Activated CD8-positive, alpha-beta memory T cell treated with anti-CD3 and anti-CD28 coated beads for 36 hours (primary cell): Measurements from ENCODE around the gene DDX23. TPM values are rescaled to one million over a fixed set of nuclear protein-coding genes. Genes with fewer than 3 reads are reported as not detected.
"Not testable (repeated sequence)": the region's sequence is repeated elsewhere in the genome, so short reads cannot be mapped to it uniquely, and the experiment has no call there.

ENCODE experiments used
- CTCF ChIA-PET: fragments of 350-600 bp; sonication (Branson Sonifier 250); formaldehyde crosslinking; loops from one replicate; lab custom pipeline; 2021; ENCODE audit warnings: antibody characterized with exemption; lab: Charles Lee
- POLR2A ChIA-PET: fragments of 350-600 bp; sonication (Branson Sonifier 250); formaldehyde crosslinking; loops from one replicate; lab custom pipeline; 2021; ENCODE audit warnings: antibody characterized with exemption; lab: Charles Lee
- total RNA-seq, 2 experiments: library from RNA; stranded (reverse); gene quantifications; one replicate each; pipeline ENCODE4 v1.2.3, GENCODE V29; 2021

DDX23 gene
- 100 to 1,000 TPM; 131 to 132 TPM for total RNA-seq

DNA sequence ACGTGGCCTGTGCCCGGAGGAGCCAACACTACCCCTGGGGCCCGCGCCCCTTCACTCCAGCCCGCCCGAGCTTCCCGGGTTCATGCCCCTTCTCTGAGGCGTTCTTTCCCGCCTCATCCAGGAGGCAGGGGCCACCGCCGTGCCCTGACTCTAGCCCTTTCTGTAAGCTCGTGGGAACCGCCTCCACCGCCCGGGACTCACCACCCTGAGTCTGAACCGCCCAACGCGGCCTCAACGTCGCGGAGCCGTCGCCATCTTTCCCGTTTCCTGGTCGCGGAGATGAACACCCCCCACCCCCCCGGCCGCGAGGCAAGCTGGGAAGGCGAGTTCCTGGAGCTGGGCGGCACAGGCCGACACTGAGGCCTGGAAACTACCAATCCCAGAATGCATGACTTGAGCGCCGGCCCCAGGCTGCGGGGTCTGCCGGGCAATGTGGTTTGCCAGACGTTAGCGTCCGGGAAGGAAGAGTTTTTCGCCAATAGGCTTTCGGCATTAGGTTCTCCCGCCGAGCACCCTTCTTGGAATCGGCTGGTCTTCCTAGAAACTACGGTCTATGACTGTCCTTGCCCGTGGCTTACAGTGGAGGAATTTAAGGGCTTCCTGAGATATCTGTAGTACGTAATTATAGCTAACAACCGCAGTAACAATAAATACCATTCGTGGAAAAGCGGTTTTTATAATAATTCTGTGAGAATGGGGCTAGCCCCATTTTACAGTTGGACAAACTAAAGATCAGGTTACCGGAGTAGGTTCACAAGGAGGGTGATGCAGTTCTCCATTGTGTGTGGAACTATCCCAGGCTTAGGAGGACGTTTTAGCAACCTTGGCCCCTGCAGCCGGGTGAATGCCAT is at the start of gene DDX23:
TSS of gene DDX23 (minus strand) at position 281 of the 851 bp plus-strand sequence. CDS start 6,381 bp downstream, outside the sequence.
- ChIA-PET CTCF (interaction anchor here (0.6 to 5.7 kb wide), 28 partner anchors 15 to 1042 kb away, joined by 3 to 75 read pairs (median 5); partner anchors contain the start of genes ARF3, RND1 and WNT1), POLR2A (interaction anchor here (0.6 to 2.5 kb wide), 16 partner anchors 13 to 818 kb away, joined by 3 to 19 read pairs (median 4); partner anchors contain the start of genes FKBP11, RHEBL1 and RND1)

DNA sequence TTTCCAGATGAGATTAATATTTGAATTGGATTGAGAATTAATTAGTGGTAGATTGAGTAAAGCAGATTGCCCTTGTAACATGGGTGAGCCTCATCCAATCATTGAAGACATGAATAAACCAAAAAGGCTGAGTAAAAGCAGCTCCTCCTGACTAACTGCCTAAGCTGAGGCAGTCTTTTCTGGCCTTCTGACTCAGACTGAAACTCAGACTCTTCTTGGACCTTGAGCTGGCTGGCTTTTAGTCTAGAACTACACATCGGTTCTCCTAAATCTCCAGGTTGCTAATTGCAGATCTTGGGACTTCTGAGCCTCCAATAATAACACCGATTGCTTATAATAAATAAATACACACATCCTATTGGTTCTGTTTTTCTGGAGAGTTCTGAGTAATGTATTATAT is 49.3 kb upstream of the DDX23 start:
- ChIA-PET POLR2A (interaction anchor here (1.4 kb wide), 1 partner anchor 24 kb away, joined by 9 read pairs; the partner anchor contains the start of gene FKBP11), CTCF (interaction anchor here (0.6 to 6.5 kb wide), 7 partner anchors 9 to 1415 kb away, joined by 3 to 46 read pairs (median 3); partner anchors contain the start of genes DDX23 and FKBP11)

DNA sequence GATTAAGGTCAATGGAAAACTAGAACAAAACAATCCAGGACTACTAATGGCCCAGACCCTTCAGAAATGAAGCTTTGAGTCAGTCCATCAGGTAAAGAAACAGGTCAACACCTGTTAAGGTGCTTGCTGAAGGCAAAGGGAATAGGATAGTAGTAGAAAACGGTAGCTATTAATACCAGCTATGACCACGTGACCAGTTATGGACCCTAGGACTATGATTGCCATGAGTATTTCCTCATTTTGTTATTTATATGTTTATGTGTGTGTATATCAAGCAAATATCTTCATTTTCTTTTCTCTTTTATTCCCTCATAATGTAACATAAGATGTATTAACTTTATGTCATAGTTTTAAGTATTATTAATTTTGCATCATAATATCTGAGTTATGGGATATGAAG is 47.7 kb upstream of the DDX23 start:
- ChIA-PET CTCF (interaction anchor here (0.7 to 6.5 kb wide), 5 partner anchors 9 to 189 kb away, joined by 3 to 46 read pairs (median 3); partner anchors contain the start of genes DDX23 and FKBP11), POLR2A (no interaction called here)

GRCh38 chr12:48894271-48894670 is 42.3 kb upstream of the DDX23 start:
- ChIA-PET POLR2A (no interaction called here), CTCF (interaction anchor here (1.0 to 1.4 kb wide), 2 partner anchors 10 to 41 kb away, joined by 3 to 5 read pairs; a partner anchor contains a TSS)

DNA sequence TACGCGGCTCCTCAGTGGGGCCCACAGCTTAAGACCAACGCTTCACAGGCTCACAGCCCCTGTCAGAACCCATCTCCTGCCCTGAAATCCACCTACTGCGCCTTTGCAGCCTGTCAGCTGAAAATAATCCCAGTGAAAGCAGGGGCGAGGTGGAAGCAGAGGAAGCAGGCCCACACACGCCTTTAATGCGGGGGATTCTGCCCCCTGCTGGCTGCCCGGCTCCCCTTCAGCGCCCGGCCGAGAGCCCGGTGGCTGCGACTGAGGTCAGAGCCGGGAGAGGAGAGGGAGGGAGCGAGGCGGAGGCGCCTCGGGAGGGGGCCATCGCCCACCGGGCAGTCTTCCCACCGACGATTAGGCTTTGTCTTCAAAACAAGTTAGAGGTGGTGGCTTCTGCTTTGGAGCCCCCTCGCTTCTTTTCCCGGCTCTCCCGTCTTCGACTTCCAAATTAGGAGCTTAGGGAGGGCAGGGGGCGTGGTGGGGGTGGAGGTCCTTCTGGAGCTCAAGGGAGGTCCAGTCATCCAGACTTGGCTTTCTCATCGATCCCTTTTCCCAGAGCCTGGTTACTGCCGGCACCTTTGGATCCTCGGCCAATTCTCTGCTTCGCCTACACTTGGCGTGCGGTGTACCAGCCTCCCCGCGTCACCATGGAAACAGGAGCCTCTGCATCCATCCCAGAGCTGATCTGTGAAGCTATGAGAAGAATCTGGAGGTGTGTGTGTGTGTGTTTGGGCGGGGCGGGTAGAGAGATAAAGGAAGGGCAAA is 38.9 kb upstream of the DDX23 start:
- POLR2A ChIA-PET = no interaction called here
- CTCF ChIA-PET = interaction anchor here (0.5 to 4.3 kb wide), 30 partner anchors 9 to 333 kb away, joined by 3 to 75 read pairs (median 5); partner anchors contain the start of genes DDX23, FKBP11 and RND1

DNA sequence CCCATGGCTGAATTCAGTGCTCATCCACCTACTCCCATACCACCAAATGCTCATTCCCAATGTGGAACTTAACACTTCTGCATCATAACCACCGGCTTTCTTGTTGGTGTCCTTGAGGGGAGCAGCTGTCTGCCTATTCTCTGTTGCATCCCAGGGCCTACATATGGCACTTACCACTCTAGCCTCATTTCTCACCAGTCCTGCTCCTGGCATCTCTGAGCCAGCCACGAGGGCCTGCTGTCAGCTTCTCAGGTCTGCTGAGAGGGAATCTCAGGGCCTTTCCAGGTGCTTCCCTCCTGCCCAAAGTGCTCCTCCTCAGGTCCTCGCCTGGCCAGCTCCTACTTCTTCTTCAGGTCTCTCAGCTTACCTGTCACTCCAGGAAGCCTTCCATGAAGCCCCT is 37.7 kb upstream of the DDX23 start:
- ChIA-PET CTCF (interaction anchor here (0.5 to 4.3 kb wide), 19 partner anchors 9 to 199 kb away, joined by 3 to 75 read pairs (median 5); partner anchors contain the start of genes DDX23, FKBP11 and RND1), POLR2A (interaction anchor here (0.6 kb wide), 1 partner anchor 45 kb away, joined by 5 read pairs; no protein-coding TSS in a partner anchor)

DNA sequence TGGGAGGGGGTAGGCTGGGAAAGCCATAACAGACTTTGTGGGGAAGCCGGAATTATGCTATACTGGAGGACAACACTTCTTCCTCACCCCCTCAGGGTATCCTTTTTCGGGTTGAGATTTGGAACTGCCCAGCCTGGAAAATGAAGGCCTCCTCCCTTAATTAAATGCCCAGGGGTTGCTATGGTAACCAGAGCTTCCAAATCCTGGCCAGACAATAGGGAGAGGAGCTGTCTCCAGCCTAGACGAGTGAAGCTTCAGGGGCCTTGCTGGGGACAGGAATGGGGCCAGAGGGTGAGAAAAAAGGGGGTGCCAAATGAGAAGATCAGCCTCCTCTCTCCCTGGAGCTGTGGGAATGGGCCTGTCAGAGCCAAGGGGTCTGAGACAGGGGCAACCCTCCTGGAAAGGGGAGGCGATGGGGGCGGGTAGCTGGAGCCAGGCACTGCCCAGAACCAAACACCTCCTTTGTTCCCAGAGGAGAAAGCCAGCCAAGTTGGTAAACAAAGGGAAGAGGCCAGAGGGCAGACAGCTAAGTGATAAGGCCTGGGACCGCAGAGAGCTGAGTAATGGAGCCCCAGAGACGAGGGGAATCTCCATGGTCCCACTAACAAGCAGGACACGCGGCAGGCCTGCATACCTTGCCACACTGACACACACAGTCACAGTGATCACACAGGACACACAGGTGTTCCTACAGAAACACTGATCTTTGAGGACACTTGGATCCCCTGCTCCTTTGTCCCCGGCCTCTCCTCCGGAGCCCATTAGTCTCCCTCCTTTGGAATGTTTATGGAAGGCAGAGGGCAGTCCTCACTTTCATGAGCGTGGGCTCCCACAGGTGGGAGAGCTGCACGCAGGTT is 31.6 kb upstream of the DDX23 start:
- POLR2A ChIA-PET = no interaction called here
- CTCF ChIA-PET = interaction anchor here (0.6 to 1.2 kb wide), 3 partner anchors 31 to 65 kb away, joined by 3 to 4 read pairs (median 4); partner anchors contain the start of gene DDX23

GRCh38 chr12:48882972-48883304 is 31.0 kb upstream of the DDX23 start:
- ChIA-PET POLR2A (no interaction called here), CTCF (interaction anchor here (0.6 kb wide), 2 partner anchors 40 to 65 kb away, joined by 3 to 4 read pairs; no protein-coding TSS in a partner anchor)

DNA sequence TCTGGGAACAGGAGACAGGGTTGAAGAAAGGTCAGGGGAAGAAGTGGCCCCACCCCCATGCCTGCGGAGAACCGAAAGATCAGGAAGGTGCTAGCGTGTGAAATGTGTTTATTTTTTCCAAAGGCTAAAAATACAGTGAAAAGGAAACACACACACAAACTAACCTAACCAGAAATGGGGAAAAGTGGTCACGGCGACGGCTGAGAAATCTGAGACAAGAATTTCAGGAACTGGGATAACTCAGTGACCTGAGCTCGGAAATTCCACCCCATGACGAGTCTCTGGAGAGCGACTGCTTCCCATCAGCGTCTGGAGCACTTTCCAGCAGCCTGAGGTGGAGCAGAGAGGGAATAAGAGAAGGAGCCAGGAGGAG is 30.3 kb upstream of the DDX23 start:
- ChIA-PET POLR2A (no interaction called here), CTCF (interaction anchor here (3.9 kb wide), 1 partner anchor 9 kb away, joined by 17 read pairs; no protein-coding TSS in a partner anchor)

- POLR2A ChIA-PET = no interaction called here
- CTCF ChIA-PET = interaction anchor here (1.2 to 3.9 kb wide), 2 partner anchors 9 to 29 kb away, joined by 5 to 17 read pairs; partner anchors contain the start of gene DDX23
Measured at GRCh38 chr12:48881686-48882314, 29.8 kb upstream of the DDX23 start.

- ChIA-PET CTCF (interaction anchor here (1.2 to 3.9 kb wide), 2 partner anchors 10 to 28 kb away, joined by 5 to 17 read pairs; partner anchors contain the start of gene DDX23), POLR2A (no interaction called here)
Measured at GRCh38 chr12:48880647-48881046, 28.7 kb upstream of the DDX23 start.

GRCh38 chr12:48878548-48878947 is 26.6 kb upstream of the DDX23 start:
- CTCF ChIA-PET = interaction anchor here (3.9 kb wide), 1 partner anchor 12 kb away, joined by 17 read pairs; no protein-coding TSS in a partner anchor
- POLR2A ChIA-PET = no interaction called here

GRCh38 chr12:48875944-48876515 is 24.1 kb upstream of the DDX23 start:
- ChIA-PET POLR2A (interaction anchor here (0.6 kb wide), 2 partner anchors 17 to 24 kb away, joined by 5 to 8 read pairs; partner anchors contain the start of gene DDX23), CTCF (interaction anchor here (0.6 kb wide), 1 partner anchor 103 kb away, joined by 3 read pairs; no protein-coding TSS in a partner anchor)

GRCh38 chr12:48873534-48873933 is 21.6 kb upstream of the DDX23 start:
- POLR2A ChIA-PET = not testable (repeated sequence)

DNA sequence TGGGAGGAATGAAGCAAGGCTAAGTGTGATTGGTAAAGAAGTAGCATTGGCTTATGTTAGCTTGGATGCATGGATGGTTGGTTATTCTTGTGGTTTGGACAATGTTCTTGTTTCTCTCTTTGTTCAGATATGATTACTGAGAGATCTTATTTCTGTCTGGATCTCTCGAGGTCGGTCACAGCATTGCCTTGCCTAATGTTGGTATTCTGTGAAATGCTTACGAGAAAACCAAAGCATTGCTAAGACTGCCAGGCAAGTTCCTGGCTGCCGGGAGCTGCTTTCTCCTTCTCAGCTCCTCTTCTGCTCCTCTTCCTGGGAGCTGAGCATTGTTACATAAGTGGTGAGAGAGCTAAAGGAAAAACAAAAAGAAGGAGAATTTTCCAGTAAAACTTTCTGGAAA is 21.1 kb upstream of the DDX23 start:
- POLR2A ChIA-PET = no interaction called here
- CTCF ChIA-PET = interaction anchor here (0.6 to 1.4 kb wide), 6 partner anchors 14 to 54 kb away, joined by 3 to 6 read pairs (median 4); no protein-coding TSS in a partner anchor

More at GRCh38 chr12:48873534-48873933, 21.6 kb upstream of the DDX23 start:
- CTCF ChIA-PET = interaction anchor here (0.6 to 1.4 kb wide), 4 partner anchors 13 to 54 kb away, joined by 3 to 6 read pairs (median 4); no protein-coding TSS in a partner anchor

DNA sequence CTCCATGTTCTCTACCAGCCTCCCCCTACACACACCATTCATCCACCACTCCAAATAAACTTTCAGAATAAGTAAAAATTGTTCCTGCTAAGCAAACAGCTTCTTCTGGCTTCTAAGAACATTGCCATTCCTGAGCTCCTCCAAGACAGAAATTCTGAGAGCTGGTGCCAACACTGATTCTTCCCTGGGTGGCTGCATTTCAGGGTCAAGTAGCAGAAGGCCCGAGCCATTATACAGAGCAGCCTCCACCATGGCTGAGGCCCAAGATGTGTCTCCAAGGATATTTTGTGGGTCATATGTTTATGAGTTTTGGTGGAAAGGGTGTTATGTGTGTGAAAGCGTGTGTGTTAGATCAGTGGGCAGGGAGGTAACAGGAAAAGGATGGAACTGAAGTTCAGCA is 17.2 kb upstream of the DDX23 start:
- ChIA-PET CTCF (no interaction called here), POLR2A (no interaction called here)

- POLR2A ChIA-PET = no interaction called here
- CTCF ChIA-PET = interaction anchor here (1.0 to 4.2 kb wide), 3 partner anchors 16 to 129 kb away, joined by 3 to 41 read pairs (median 5); partner anchors contain the start of gene DDX23
Measured at GRCh38 chr12:48868451-48868850, 16.5 kb upstream of the DDX23 start.
